ENCODE data around the gene NDST1. TPM values are rescaled to one million over a fixed set of nuclear protein-coding genes. Genes with fewer than 3 reads are reported as not detected.

Gene NDST1
- total RNA-seq, 2 experiments from 2014 or later = 1.1 to 1.6 TPM

DNA sequence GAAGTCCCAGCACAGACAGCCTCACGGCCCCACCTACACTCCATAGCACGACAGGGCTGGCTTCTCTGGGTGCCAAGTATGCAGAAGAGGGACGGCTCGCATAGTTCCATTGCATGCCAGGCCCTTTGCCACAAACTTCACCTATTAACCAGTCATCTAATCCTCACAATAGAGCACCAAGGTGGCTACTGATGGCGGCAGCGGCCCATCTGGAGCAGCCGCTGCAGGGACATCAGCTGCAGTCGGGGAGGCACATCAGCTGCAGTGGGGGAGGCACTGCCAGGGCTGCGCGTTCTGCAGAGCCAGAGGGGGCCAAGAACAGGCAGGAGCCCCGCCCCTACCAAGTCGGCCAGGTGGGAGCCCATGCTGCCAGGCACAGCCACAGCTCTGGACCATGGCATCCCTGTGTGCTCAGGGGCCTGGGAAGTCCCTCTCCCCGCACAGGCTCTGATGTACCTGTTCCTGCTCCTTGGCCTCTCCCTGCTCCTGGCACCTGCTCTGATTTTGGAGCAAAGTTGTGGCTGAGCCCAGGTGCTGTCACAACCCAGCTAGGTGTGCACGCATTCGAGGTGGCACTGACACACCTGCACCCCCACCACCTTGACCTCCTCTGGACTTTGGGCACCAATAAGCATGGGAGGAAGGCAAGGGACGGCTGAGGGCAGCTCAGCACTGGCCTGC, 71.0 kb downstream of the NDST1 start:
- Mint-ChIP-seq H3K4me1 (ENCODE audit: low read depth) (no peaks in the 10 kb centered on the region), H3K9me3 (no peaks in the 10 kb centered on the region), H3K4me3 (no peak overlapping the region), H3K36me3 (ENCODE audit: low read depth) (no peaks in the 10 kb centered on the region), H3K27me3 (no peaks in the 10 kb centered on the region), H3K27ac (no peak overlapping the region)
- DNase-seq = peak in 1 of 14 experiments; percentile 16
- intact Hi-C loops (cut with DNase I, micrococcal nuclease) = no loop called here
- TF ChIP-seq CTCF (IDR thresholded peaks at IDR 0.05) = no peak
- peaks cover 0 to 4% of the 10 kb centered on the region in 2 experiments for H3K27me3 ChIP-seq (ENCODE audit: control insufficient read depth in 1 of 2, insufficient read depth in 2 of 2, low read length in 2 of 2)
- H3K9me3 ChIP-seq (ENCODE audit: control insufficient read depth in 1 of 2, insufficient read depth in 1 of 2, low read length in 2 of 2) = no peaks in the 10 kb centered on the region
- POLR2A ChIA-PET = no interaction called here
- no peaks in the 10 kb centered on the region for H3K36me3 ChIP-seq (ENCODE audit: insufficient read depth, low read length)
- H3K4me1 ChIP-seq (ENCODE audit: insufficient read depth, low read length) = no peaks in the 10 kb centered on the region
- no peak for ATAC-seq (ENCODE audit: poor library complexity)
- CTCF ChIA-PET = no interaction called here
- no peak overlapping the region for H3K4me3 ChIP-seq (ENCODE audit: low read length)
- no peak overlapping the region for H3K27ac ChIP-seq (ENCODE audit: low read depth in 1 of 2, low read length in 2 of 2)

DNA sequence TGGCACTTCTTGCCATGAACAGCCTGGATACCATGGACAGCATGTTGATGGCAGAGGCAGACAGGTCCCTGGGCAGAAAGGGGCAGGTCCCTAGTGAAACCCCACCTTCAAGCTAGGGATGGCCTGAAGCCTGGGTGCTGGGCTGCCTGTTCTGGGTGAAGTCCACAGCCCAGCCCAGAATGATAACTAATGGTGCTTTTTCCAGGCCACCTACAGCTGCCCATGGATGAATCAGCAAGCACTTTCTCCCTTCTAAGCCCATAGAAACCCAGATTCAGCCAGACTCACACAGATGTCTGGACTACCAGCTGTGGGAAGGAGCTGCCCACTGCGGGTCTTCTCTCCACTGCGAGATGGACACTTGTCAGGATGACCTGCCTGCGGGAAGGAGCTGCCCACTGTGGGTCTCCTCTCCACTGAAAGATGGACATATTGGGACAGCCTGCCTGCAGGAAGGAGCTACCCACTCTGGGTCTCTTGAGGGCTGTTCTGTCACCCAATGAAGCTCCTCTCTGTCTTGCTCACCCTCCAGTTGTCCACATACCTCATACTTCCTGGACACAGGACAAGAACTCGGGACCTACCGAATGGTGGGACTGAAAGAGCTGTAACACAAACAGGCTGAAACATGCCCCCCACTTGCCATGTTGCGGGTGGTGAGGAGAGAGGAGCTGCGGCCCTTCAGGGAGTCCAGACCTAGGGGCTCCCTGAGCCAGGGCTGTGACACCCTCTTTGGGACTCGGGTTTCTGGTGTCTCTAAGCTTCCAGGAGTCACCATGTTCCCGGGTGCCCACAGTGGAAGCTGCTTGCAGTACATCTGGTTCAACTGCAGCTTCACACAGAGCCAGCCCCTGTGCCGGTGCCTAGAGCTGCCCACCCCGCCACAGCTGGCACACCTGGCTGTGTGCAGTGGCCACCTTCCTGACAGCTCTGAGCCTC, 71.8 kb downstream of the NDST1 start:
- Histone ChIP-seq H3K36me3 (ENCODE audit: insufficient read depth, low read length) (no peaks in the 10 kb centered on the region), H3K27me3 (ENCODE audit: control insufficient read depth in 1 of 2, insufficient read depth in 2 of 2, low read length in 2 of 2) (peaks cover 0 to 4% of the 10 kb centered on the region in 2 experiments), H3K4me3 (ENCODE audit: low read length) (no peak overlapping the region), H3K27ac (ENCODE audit: low read depth in 1 of 2, low read length in 2 of 2) (no peak overlapping the region), H3K9me3 (ENCODE audit: control insufficient read depth in 1 of 2, insufficient read depth in 1 of 2, low read length in 2 of 2) (no peaks in the 10 kb centered on the region), H3K4me1 (ENCODE audit: insufficient read depth, low read length) (no peaks in the 10 kb centered on the region)
- ATAC-seq (ENCODE audit: poor library complexity) = no peak
- CTCF ChIA-PET = no interaction called here
- TF ChIP-seq CTCF (IDR thresholded peaks at IDR 0.05) = no peak
- intact Hi-C loops (cut with DNase I, micrococcal nuclease) = no loop called here
- Mint-ChIP-seq H3K9me3 (no peaks in the 10 kb centered on the region), H3K27me3 (no peaks in the 10 kb centered on the region), H3K4me3 (no peak overlapping the region), H3K4me1 (ENCODE audit: low read depth) (no peaks in the 10 kb centered on the region), H3K27ac (no peak overlapping the region), H3K36me3 (ENCODE audit: low read depth) (no peaks in the 10 kb centered on the region)
- DNase-seq = peak in 1 of 14 experiments; percentile 27
- POLR2A ChIA-PET = no interaction called here

DNA sequence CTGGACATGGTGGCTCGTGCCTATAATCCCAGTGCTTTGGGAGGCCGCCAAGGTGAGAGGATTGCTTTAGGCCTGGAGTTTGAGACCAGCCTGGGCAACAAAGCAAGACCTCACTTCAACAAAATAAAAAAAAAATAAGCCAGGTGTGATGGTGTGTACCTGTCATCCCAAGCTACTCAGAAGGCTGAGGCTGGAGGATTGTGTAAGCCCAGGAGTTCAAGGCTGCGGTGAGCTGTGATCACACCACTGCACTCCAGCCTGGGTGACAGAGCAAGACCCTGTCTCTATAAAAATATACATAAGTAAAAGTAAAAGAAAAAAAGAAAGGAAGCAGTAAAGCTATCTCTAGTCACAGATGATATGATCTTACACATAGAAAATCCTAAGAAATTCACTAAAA, 73.0 kb downstream of the NDST1 start:
- TF ChIP-seq CTCF (IDR thresholded peaks at IDR 0.05) = no peak
- no peaks in the 10 kb centered on the region for H3K36me3 ChIP-seq (ENCODE audit: insufficient read depth, low read length)
- H3K27ac ChIP-seq (ENCODE audit: low read depth in 1 of 2, low read length in 2 of 2) = no peak overlapping the region
- no peak overlapping the region for H3K4me3 Mint-ChIP-seq
- H3K27ac Mint-ChIP-seq = no peak overlapping the region
- H3K9me3 ChIP-seq (ENCODE audit: control insufficient read depth in 1 of 2, insufficient read depth in 1 of 2, low read length in 2 of 2) = no peaks in the 10 kb centered on the region
- H3K4me3 ChIP-seq (ENCODE audit: low read length) = no peak overlapping the region
- intact Hi-C loops (cut with DNase I, micrococcal nuclease) = no loop called here
- POLR2A ChIA-PET = no interaction called here
- H3K27me3 Mint-ChIP-seq = no peaks in the 10 kb centered on the region
- H3K36me3 Mint-ChIP-seq (ENCODE audit: low read depth) = no peaks in the 10 kb centered on the region
- ATAC-seq (ENCODE audit: poor library complexity) (no peak), DNase-seq (no peak)
- no peaks in the 10 kb centered on the region for H3K9me3 Mint-ChIP-seq
- H3K27me3 ChIP-seq (ENCODE audit: control insufficient read depth in 1 of 2, insufficient read depth in 2 of 2, low read length in 2 of 2) = peaks cover 0 to 4% of the 10 kb centered on the region in 2 experiments
- CTCF ChIA-PET = no interaction called here
- no peaks in the 10 kb centered on the region for H3K4me1 ChIP-seq (ENCODE audit: insufficient read depth, low read length)
- H3K4me1 Mint-ChIP-seq (ENCODE audit: low read depth) = no peaks in the 10 kb centered on the region

All from CD4-positive, alpha-beta T cell (primary cell).